H9 (cell line): ENCODE results near the gene LAMA3. TPM values are rescaled to one million over a fixed set of nuclear protein-coding genes. Genes with fewer than 3 reads are reported as not detected.

ENCODE experiments used
- DNase-seq: peaks from one replicate; pipeline ENCODE4 v3.0.0-alpha.2; 2017
- H2AFZ ChIP-seq: one replicate; pipeline ENCODE4 v1.6.1; 2013; ENCODE audit warnings: mild to moderate bottlenecking, low read length, control low read depth, moderate library complexity
- H2AK5ac ChIP-seq: 2 replicates; pipeline ENCODE4 v1.6.1; 2013; ENCODE audit warnings: low read length, control low read depth, mixed read lengths; ENCODE audit not compliant: insufficient read length
- H2BK120ac ChIP-seq: one replicate; pipeline ENCODE4 v1.6.1; 2013; ENCODE audit warnings: low read depth, mild to moderate bottlenecking, low read length, control low read depth, inconsistent platforms; ENCODE audit not compliant: poor library complexity, severe bottlenecking
- H2BK12ac ChIP-seq: 2 replicates; pipeline ENCODE4 v1.6.1; 2013; ENCODE audit warnings: low read length, control low read depth, mixed read lengths, low read depth; ENCODE audit not compliant: insufficient read length
- H2BK15ac ChIP-seq: 2 replicates; pipeline ENCODE4 v1.6.1; 2013; ENCODE audit warnings: low read depth, low read length, control low read depth
- H2BK20ac ChIP-seq: one replicate; pipeline ENCODE4 v1.6.1; 2013; ENCODE audit warnings: low read depth, mild to moderate bottlenecking, low read length, control low read depth, inconsistent platforms; ENCODE audit not compliant: poor library complexity, severe bottlenecking
- H2BK5ac ChIP-seq: 2 replicates; pipeline ENCODE4 v1.6.1; 2013; ENCODE audit warnings: low read length, control low read depth, mixed read lengths; ENCODE audit not compliant: insufficient read length
- H3K14ac ChIP-seq: 2 replicates; pipeline ENCODE4 v1.6.1; 2013; ENCODE audit warnings: low read length, control low read depth; ENCODE audit not compliant: insufficient read depth
- H3K18ac ChIP-seq: 2 replicates; pipeline ENCODE4 v1.6.1; 2013; ENCODE audit warnings: low read depth, mild to moderate bottlenecking, mixed read lengths, low read length, control low read depth; ENCODE audit not compliant: insufficient read length
- H3K23ac ChIP-seq: 2 replicates; pipeline ENCODE4 v1.6.1; 2013; ENCODE audit warnings: low read length, control low read depth, mixed read lengths, low read depth; ENCODE audit not compliant: insufficient read length
- H3K23me2 ChIP-seq: 2 replicates; pipeline ENCODE4 v1.6.1; 2013; ENCODE audit warnings: low read depth, mild to moderate bottlenecking, mixed read lengths, low read length, control low read depth; ENCODE audit not compliant: insufficient read length, poor library complexity, severe bottlenecking
- H3K27ac ChIP-seq: 2 replicates; pipeline ENCODE4 v1.5.1; 2013; ENCODE audit warnings: low read length, control low read depth, mixed read lengths, low read depth; ENCODE audit not compliant: insufficient read length
- H3K27me3 ChIP-seq: 2 replicates; pipeline ENCODE4 v1.6.1; 2013; ENCODE audit warnings: low read length, control low read depth, inconsistent platforms; ENCODE audit not compliant: insufficient read depth
- H3K4ac ChIP-seq: 2 replicates; pipeline ENCODE4 v1.6.1; 2013; ENCODE audit warnings: low read depth, mild to moderate bottlenecking, control low read depth, inconsistent platforms, low read length, moderate library complexity
- H3K4me1 ChIP-seq: 2 replicates; pipeline ENCODE4 v1.6.1; 2013; ENCODE audit warnings: low read length, control low read depth, inconsistent platforms; ENCODE audit not compliant: insufficient read depth
- H3K4me2 ChIP-seq: 2 replicates; pipeline ENCODE4 v1.6.1; 2013; ENCODE audit warnings: low read length, control low read depth, mixed read lengths; ENCODE audit not compliant: insufficient read length, insufficient read depth
- H3K56ac ChIP-seq: 2 replicates; pipeline ENCODE4 v1.6.1; 2013; ENCODE audit warnings: low read depth, mild to moderate bottlenecking, mixed read lengths, low read length, control low read depth; ENCODE audit not compliant: insufficient read length
- H3K79me1 ChIP-seq: 2 replicates; pipeline ENCODE4 v1.6.1; 2013; ENCODE audit warnings: low read depth, mild to moderate bottlenecking, moderate library complexity, low read length, control low read depth, inconsistent platforms; ENCODE audit not compliant: insufficient read depth, poor library complexity, severe bottlenecking
- H3K79me2 ChIP-seq: 2 replicates; pipeline ENCODE4 v1.6.1; 2013; ENCODE audit warnings: low read length, control low read depth, inconsistent platforms; ENCODE audit not compliant: insufficient read depth
- H3K9ac ChIP-seq: 2 replicates; pipeline ENCODE4 v1.6.1; 2013; ENCODE audit warnings: low read length, control low read depth, mixed read lengths; ENCODE audit not compliant: insufficient read length; ENCODE audit errors: extremely low read depth
- H3K9me3 ChIP-seq: one replicate; pipeline ENCODE4 v1.6.1; 2013; ENCODE audit warnings: low read depth, low read length, inconsistent platforms; ENCODE audit not compliant: control insufficient read depth
- H3T11ph ChIP-seq: one replicate; pipeline ENCODE4 v1.6.1; 2013; ENCODE audit warnings: mild to moderate bottlenecking, low read length, control low read depth, inconsistent platforms
- H4K20me1 ChIP-seq: one replicate; pipeline ENCODE4 v1.6.1; 2013; ENCODE audit not compliant: control insufficient read depth, insufficient read length, insufficient read depth
- H4K5ac ChIP-seq: 2 replicates; pipeline ENCODE4 v1.6.1; 2013; ENCODE audit warnings: low read depth, mild to moderate bottlenecking, mixed read lengths, low read length, control low read depth; ENCODE audit not compliant: insufficient read length
- H4K8ac ChIP-seq: replicated peaks from 2 replicates; pipeline ENCODE4 v1.6.1; 2013; ENCODE audit warnings: low read length, control low read depth, mixed read lengths, low read depth; ENCODE audit not compliant: insufficient read length
- H4K91ac ChIP-seq: 2 replicates; pipeline ENCODE4 v1.6.1; 2013; ENCODE audit warnings: low read depth, mild to moderate bottlenecking, moderate library complexity, mixed read lengths, low read length, control low read depth; ENCODE audit not compliant: insufficient read length
- H3K27ac Mint-ChIP-seq, 3 experiments: 2 replicates in 2 of 3; 3 replicates in 1 of 3; pipeline ENCODE4 v1.8.0; 2020 to 2021; ENCODE audit warnings: mixed read lengths in 3 of 3, mild to moderate bottlenecking in 1 of 3, moderate library complexity in 1 of 3
- H3K27me3 Mint-ChIP-seq: 2 replicates; pipeline ENCODE4 v1.8.0; 2021; ENCODE audit warnings: low read depth, mild to moderate bottlenecking, moderate library complexity, mixed read lengths
- H3K36me3 Mint-ChIP-seq, 3 experiments: 2 replicates in 2 of 3; 3 replicates in 1 of 3; pipeline ENCODE4 v1.8.0; 2020 to 2021; ENCODE audit warnings: low read depth in 3 of 3, mixed read lengths in 3 of 3; ENCODE audit not compliant: insufficient read depth in 1 of 3
- H3K4me1 Mint-ChIP-seq, 2 experiments: 2 replicates each; pipeline ENCODE4 v1.8.0; 2020; ENCODE audit warnings: mixed read lengths in 2 of 2
- H3K4me3 Mint-ChIP-seq, 2 experiments: 2 replicates in 1 of 2; 3 replicates in 1 of 2; pipeline ENCODE4 v1.8.0; 2020 to 2021; ENCODE audit warnings: mild to moderate bottlenecking in 2 of 2, mixed read lengths in 2 of 2, moderate library complexity in 1 of 2
- H3K9me3 Mint-ChIP-seq, 2 experiments: 2 replicates in 1 of 2; 3 replicates in 1 of 2; pipeline ENCODE4 v1.8.0; 2020; ENCODE audit warnings: mild to moderate bottlenecking in 2 of 2, mixed read lengths in 2 of 2, moderate library complexity in 1 of 2
- CTCF ChIP-seq: fragments of 200-600 bp; sonication (generic); conservative IDR thresholded peaks from 3 replicates; pipeline ENCODE4 v1.8.0; 2021; ENCODE audit warnings: antibody characterized with exemption, mild to moderate bottlenecking
- WGBS: extraction: QIAGEN DNeasy Blood & Tissue Kit; methylation state at CpG from one replicate; pipeline ENCODE4 v1.1.7; 2013; ENCODE audit warnings: missing lambda C conversion rate, low lambda C conversion rate, mixed read lengths; ENCODE audit not compliant: insufficient read length; ENCODE audit errors: extremely low coverage; 5-methylcytosine and 5-hydroxymethylcytosine counted together
- total RNA-seq: library from RNA; stranded (reverse); gene quantifications from 2 replicates; pipeline ENCODE4 v1.2.1, GENCODE V29; 2021

LAMA3 gene
- total RNA-seq, 1 experiment from 2014 or later = 0.33 TPM

- H3K14ac ChIP-seq = no peak overlapping the region
- no peaks in the 10 kb centered on the region for H3K36me3 Mint-ChIP-seq
- H2BK20ac ChIP-seq = no peak overlapping the region
- H3K9ac ChIP-seq = no peak overlapping the region
- H2AK5ac ChIP-seq = no peak overlapping the region
- no CpG with 5 or more reads among the region's 1 CpG for WGBS
- H3K23ac ChIP-seq = no peak overlapping the region
- H3K56ac ChIP-seq = no peak overlapping the region
- H3K4me3 Mint-ChIP-seq = no peak overlapping the region
- H4K8ac ChIP-seq = no peak overlapping the region
- H3K27me3 Mint-ChIP-seq = peaks cover 4% of the 10 kb centered on the region
- H3K18ac ChIP-seq = no peak overlapping the region
- no peak overlapping the region for H2BK120ac ChIP-seq
- no peak overlapping the region for H4K91ac ChIP-seq
- no peaks in the 10 kb centered on the region for H3K23me2 ChIP-seq
- H3K27me3 ChIP-seq = no peaks in the 10 kb centered on the region
- H2BK12ac ChIP-seq = no peak overlapping the region
- H3K4me1 Mint-ChIP-seq = peaks cover 19 to 27% of the 10 kb centered on the region in 2 experiments
- DNase-seq = no peak
- no peaks in the 10 kb centered on the region for H3K79me1 ChIP-seq
- H2BK15ac ChIP-seq = peak overlapping the region; percentile 91; the same call in 1 of the 2 replicates
- H3K4me2 ChIP-seq = no peak overlapping the region
- no peaks in the 10 kb centered on the region; the same call in 1 of the 2 replicates for H3K4me1 ChIP-seq
- no peaks in the 10 kb centered on the region for H3K9me3 ChIP-seq
- H2BK5ac ChIP-seq = no peak overlapping the region
- H2AFZ ChIP-seq = no peak overlapping the region
- no peaks in the 10 kb centered on the region for H3K79me2 ChIP-seq
- H3T11ph ChIP-seq = no peak overlapping the region
- H3K4ac ChIP-seq = no peak overlapping the region
- H4K5ac ChIP-seq = no peak overlapping the region
- no peaks in the 10 kb centered on the region for H4K20me1 ChIP-seq
- H3K27ac Mint-ChIP-seq = no peak overlapping the region; a peak in 1 of 7 replicates
- no peak overlapping the region for H3K27ac ChIP-seq
- no peak for TF ChIP-seq CTCF
- no peaks in the 10 kb centered on the region for H3K9me3 Mint-ChIP-seq
These were observed 17.7 kb upstream of the LAMA3 start for GRCh38 chr18:23671564-23671963.
